IMR-90 (cell line): ENCODE data around the gene PLCB4. TPM values are rescaled to one million over a fixed set of nuclear protein-coding genes. Genes with fewer than 3 reads are reported as not detected.

Source experiments
- ATAC-seq: fragments of 200-7000 bp; cut with Tn5 transposase; 2 replicates; pipeline ENCODE4 v1.9.1; 2020; ENCODE audit warnings: low read depth, mild to moderate bottlenecking, moderate library complexity
- BruUV-seq: library from RNA; stranded (reverse); fragments of 400-500 nt; replicated peaks from 2 replicates; lab custom pipeline; 2021; lab: Mats Ljungman, UMichigan
- CTCF ChIA-PET: fragments of 300-600 bp; formaldehyde crosslinking; extraction: SDS; loops from one replicate; lab custom pipeline; 2021; ENCODE audit warnings: antibody characterized with exemption; lab: Yijun Ruan, JAX
- POLR2A ChIA-PET: fragments of 300-600 bp; sonication (Branson Sonifier 250); formaldehyde crosslinking; loops from one replicate; lab custom pipeline; 2022; ENCODE audit warnings: antibody characterized with exemption; ENCODE audit not compliant: unreplicated experiment; lab: Charles Lee
- DNase-seq: peaks from one replicate; pipeline ENCODE4 v3.0.0; 2013
- H2AFZ ChIP-seq: replicated peaks from 2 replicates; pipeline ENCODE3; 2013; ENCODE audit warnings: low read length, mild to moderate bottlenecking; ENCODE audit not compliant: poor library complexity
- H2AK5ac ChIP-seq: 2 replicates; pipeline ENCODE4 v1.6.1; 2013; ENCODE audit warnings: low read depth, low read length, inconsistent platforms
- H2AK9ac ChIP-seq: replicated peaks from 2 replicates; pipeline ENCODE3; 2013; ENCODE audit warnings: mild to moderate bottlenecking, low read depth, low read length, moderate library complexity; ENCODE audit not compliant: poor library complexity
- H2BK120ac ChIP-seq: 2 replicates; pipeline ENCODE4 v1.6.1; 2013; ENCODE audit warnings: low read depth, low read length, inconsistent platforms
- H2BK15ac ChIP-seq: 3 replicates; pipeline ENCODE4 v1.6.1; 2013; ENCODE audit warnings: low read depth, low read length, inconsistent platforms
- H2BK20ac ChIP-seq: 2 replicates; pipeline ENCODE4 v1.6.1; 2013; ENCODE audit warnings: low read depth, mild to moderate bottlenecking, inconsistent platforms, low read length, moderate library complexity
- H2BK5ac ChIP-seq: 2 replicates; pipeline ENCODE4 v1.6.1; 2013; ENCODE audit warnings: mild to moderate bottlenecking, low read depth, low read length, inconsistent platforms; ENCODE audit not compliant: poor library complexity, severe bottlenecking
- H3K14ac ChIP-seq: replicated peaks from 2 replicates; pipeline ENCODE4 v1.6.1; 2013; ENCODE audit warnings: low read depth, low read length, inconsistent platforms
- H3K18ac ChIP-seq: 2 replicates; pipeline ENCODE4 v1.6.1; 2013; ENCODE audit warnings: low read depth, low read length, control low read depth
- H3K23ac ChIP-seq: 2 replicates; pipeline ENCODE4 v1.6.1; 2013; ENCODE audit warnings: low read depth, low read length, inconsistent platforms
- H3K27ac ChIP-seq: 2 replicates; pipeline ENCODE4 v1.5.1; 2013; ENCODE audit warnings: mild to moderate bottlenecking, control low read depth, low read length; ENCODE audit not compliant: insufficient read depth
- H3K27me3 ChIP-seq: 2 replicates; pipeline ENCODE4 v1.6.1; 2013; ENCODE audit warnings: low read length; ENCODE audit not compliant: control insufficient read depth, insufficient read depth
- H3K36me3 ChIP-seq: 2 replicates; pipeline ENCODE4 v1.6.1; 2013; ENCODE audit warnings: low read length, mixed read lengths; ENCODE audit not compliant: control insufficient read depth, insufficient read depth
- H3K4ac ChIP-seq: 2 replicates; pipeline ENCODE4 v1.6.1; 2013; ENCODE audit warnings: low read depth, low read length, inconsistent platforms
- H3K4me1 ChIP-seq: 2 replicates; pipeline ENCODE4 v1.6.1; 2013; ENCODE audit warnings: low read length, mixed read lengths; ENCODE audit not compliant: control insufficient read depth, insufficient read depth
- H3K4me2 ChIP-seq: 2 replicates; pipeline ENCODE4 v1.6.1; 2013; ENCODE audit warnings: low read depth, mild to moderate bottlenecking, control low read depth, low read length, moderate library complexity
- H3K4me3 ChIP-seq: 2 replicates; pipeline ENCODE4 v1.5.1; 2013; ENCODE audit warnings: low read depth, mild to moderate bottlenecking, control low read depth, low read length, moderate library complexity; ENCODE audit not compliant: insufficient read depth
- H3K56ac ChIP-seq: 2 replicates; pipeline ENCODE4 v1.6.1; 2013; ENCODE audit warnings: low read length, inconsistent platforms; ENCODE audit not compliant: insufficient read depth; ENCODE audit errors: extremely low read depth
- H3K79me1 ChIP-seq, 2 experiments: 2 replicates each; pipeline ENCODE4 v1.6.1; 2013; ENCODE audit warnings: low read length in 2 of 2, inconsistent platforms in 1 of 2, low read depth in 1 of 2
- H3K9ac ChIP-seq: 2 replicates; pipeline ENCODE4 v1.6.1; 2013; ENCODE audit warnings: low read depth, low read length, control low read depth
- H3K9me1 ChIP-seq: 2 replicates; pipeline ENCODE4 v1.6.1; 2013; ENCODE audit warnings: low read length, inconsistent platforms; ENCODE audit not compliant: insufficient read depth
- H3K9me3 ChIP-seq: 2 replicates; pipeline ENCODE4 v1.6.1; 2013; ENCODE audit warnings: low read length; ENCODE audit not compliant: control insufficient read depth, insufficient read depth
- H4K20me1 ChIP-seq: 2 replicates; pipeline ENCODE4 v1.6.1; 2013; ENCODE audit warnings: low read length, inconsistent platforms; ENCODE audit not compliant: insufficient read depth
- H4K5ac ChIP-seq: 2 replicates; pipeline ENCODE4 v1.6.1; 2013; ENCODE audit warnings: mild to moderate bottlenecking, low read depth, low read length, control low read depth
- H4K8ac ChIP-seq, 2 experiments: 2 replicates each; pipeline ENCODE4 v1.6.1; 2013; ENCODE audit warnings: low read depth in 2 of 2, low read length in 2 of 2, control low read depth in 1 of 2, inconsistent platforms in 1 of 2
- H4K91ac ChIP-seq: 2 replicates; pipeline ENCODE4 v1.6.1; 2013; ENCODE audit warnings: low read depth, low read length, inconsistent platforms; ENCODE audit not compliant: insufficient read depth
- BHLHE40 ChIP-seq: fragments of 150-350 bp; IDR thresholded peaks from 2 replicates; pipeline ENCODE4 v1.6.1; 2016; ENCODE audit warnings: mild to moderate bottlenecking, low read depth, low read length
- CEBPB ChIP-seq: IDR thresholded peaks from 2 replicates; pipeline ENCODE4 v1.6.1; 2012; ENCODE audit warnings: low read depth, low read length, improper control_type of control experiment
- CHD1 ChIP-seq: IDR thresholded peaks from 2 replicates; pipeline ENCODE4 v1.6.1; 2012; ENCODE audit warnings: low read depth, low read length, improper control_type of control experiment
- FOS ChIP-seq: fragments of 150-350 bp; IDR thresholded peaks from 2 replicates; pipeline ENCODE4 v1.6.1; 2016; ENCODE audit warnings: low read depth, low read length
- MAFK ChIP-seq: IDR thresholded peaks from 2 replicates; pipeline ENCODE4 v1.6.1; 2012; ENCODE audit warnings: low read depth, low read length, improper control_type of control experiment
- MAZ ChIP-seq: IDR thresholded peaks from 2 replicates; pipeline ENCODE4 v1.6.1; 2012; ENCODE audit warnings: low read depth, mild to moderate bottlenecking, low read length, improper control_type of control experiment, moderate library complexity, borderline replicate concordance
- MXI1 ChIP-seq: IDR thresholded peaks from 2 replicates; pipeline ENCODE4 v1.6.1; 2012; ENCODE audit warnings: low read depth, mild to moderate bottlenecking, low read length, moderate library complexity, borderline replicate concordance
- NFE2L2 ChIP-seq: fragments of 150-350 bp; IDR thresholded peaks from 2 replicates; pipeline ENCODE4 v1.6.1; 2016; ENCODE audit warnings: low read depth, mild to moderate bottlenecking, low read length
- POLR2A ChIP-seq: IDR thresholded peaks from 2 replicates; pipeline ENCODE4 v1.6.1; 2012; ENCODE audit warnings: mild to moderate bottlenecking, low read depth, low read length
- RAD21 ChIP-seq: IDR thresholded peaks from 2 replicates; pipeline ENCODE4 v1.6.1; 2012; ENCODE audit warnings: low read length, improper control_type of control experiment
- RCOR1 ChIP-seq: IDR thresholded peaks from 2 replicates; pipeline ENCODE4 v1.6.1; 2012; ENCODE audit warnings: mild to moderate bottlenecking, low read length, improper control_type of control experiment; ENCODE audit not compliant: insufficient replicate concordance
- RFX5 ChIP-seq: IDR thresholded peaks from 2 replicates; pipeline ENCODE4 v1.8.0; 2012; ENCODE audit warnings: low read depth, mild to moderate bottlenecking, low read length, moderate library complexity
- SMC3 ChIP-seq: fragments of 150-350 bp; IDR thresholded peaks from 2 replicates; pipeline ENCODE4 v1.6.1; 2016; ENCODE audit warnings: low read depth, mild to moderate bottlenecking, antibody characterized with exemption, low read length, moderate library complexity
- WGBS, 2 experiments: methylation state at CpG; one replicate each; pipeline versions ENCODE4 v1.1.5 to v1.1.7; 2013; ENCODE audit warnings: missing lambda C conversion rate in 2 of 2; ENCODE audit not compliant: insufficient read length in 1 of 2; ENCODE audit errors: extremely low coverage in 2 of 2; 5-methylcytosine and 5-hydroxymethylcytosine counted together
- dilution Hi-C: fragments of 300-500 bp; cut with HindIII; formaldehyde crosslinking; loops from one replicate; pipeline ENCODE4 v1.14.3; 2018; ENCODE audit warnings: low sequenced_read_pairs; ENCODE audit not compliant: unreplicated experiment
- in situ Hi-C: fragments of 300-500 bp; cut with MboI; formaldehyde crosslinking; loops from 3 replicates; pipeline ENCODE4 v1.14.3; 2019; ENCODE audit warnings: low sequenced_read_pairs, inconsistent platforms, mixed read lengths
- intact Hi-C: fragments of 100-400 bp; cut with micrococcal nuclease; formaldehyde crosslinking; loops from 2 replicates; pipeline ENCODE4 v1.10.0; 2022
- polyA plus RNA-seq, 3 experiments: library from polyadenylated mRNA; depleted of rRNA; stranded (reverse); fragments of >200 nt; gene quantifications; 2 replicates each; pipeline ENCODE4 v1.2.3, GENCODE V29; 2012; ENCODE audit warnings: low replicate concordance in 1 of 3
- total RNA-seq: library from RNA; depleted of rRNA; stranded (reverse); fragments of >200 nt; gene quantifications from 2 replicates; pipeline ENCODE4 v1.2.3, GENCODE V29; 2012
- TF ChIP-seq, protein P1 (sequence below): fragments of 150-350 bp; IDR thresholded peaks from 2 replicates; pipeline ENCODE4 v1.6.1; 2016; ENCODE audit warnings: low read depth, mild to moderate bottlenecking, low read length, moderate library complexity, borderline replicate concordance
- TF ChIP-seq, protein P2 (sequence below): fragments of 150-350 bp; IDR thresholded peaks from 2 replicates; pipeline ENCODE4 v1.6.1; 2017; ENCODE audit warnings: mild to moderate bottlenecking, antibody characterized with exemption, low read length, low read depth
- TF ChIP-seq, protein P3 (sequence below): conservative IDR thresholded peaks from 2 replicates; pipeline ENCODE4 v1.5.1; 2012; ENCODE audit warnings: mild to moderate bottlenecking, low read depth, low read length, improper control_type of control experiment

PLCB4 gene
- total and polyA plus RNA-seq, 2 of the 4 experiments (the other 2 are of a cell fraction): 12.5 to 24.0 TPM

DNA sequence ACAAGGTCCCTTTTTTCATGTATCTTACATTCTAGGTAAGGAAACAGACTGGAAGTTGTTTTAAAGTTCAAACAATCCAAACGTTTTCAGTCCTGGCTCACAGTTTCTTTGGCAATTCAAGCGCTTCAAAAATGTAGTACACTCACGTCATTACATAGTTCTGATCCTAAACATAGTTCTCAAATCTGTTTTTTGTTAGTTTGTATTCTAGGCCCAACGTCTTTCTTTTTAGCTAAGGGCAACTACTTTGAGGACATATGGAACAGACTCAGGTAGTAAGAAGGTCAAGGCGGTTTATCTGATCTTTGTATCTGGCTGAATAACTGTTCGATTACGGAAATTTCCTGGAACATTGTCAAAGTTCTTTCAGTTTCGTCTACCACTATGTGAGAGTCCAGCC is 36.9 kb upstream of the PLCB4 start:
- Histone ChIP-seq H2BK120ac (peak overlapping the region; percentile 90), H3K14ac (peak overlapping the region; percentile 75), H3K9ac (no peak overlapping the region), H2BK5ac (peak overlapping the region; percentile 94), H2AK5ac (peak overlapping the region; percentile 67), H3K23ac (peak overlapping the region; percentile 72; the same call in 1 of the 2 replicates), H3K4me3 (no peak overlapping the region), H3K18ac (peak overlapping the region; percentile 82), H3K9me1 (0 out of 2 replicates have a peak, but pooled peaks cover 3% of the 10 kb centered on the region), H3K4ac (peak overlapping the region; percentile 87), H3K79me1 (no peaks in the 10 kb centered on the region), H2AFZ (no peak overlapping the region), H4K20me1 (no peaks in the 10 kb centered on the region), H3K9me3 (no peaks in the 10 kb centered on the region; the same call in 1 of the 2 replicates), H2BK20ac (peak overlapping the region; percentile 90), H4K8ac (peak overlapping the region; percentile 49 to 72), H3K36me3 (no peaks in the 10 kb centered on the region), H4K5ac (peak overlapping the region; percentile 98), H3K4me1 (peaks cover 15% of the 10 kb centered on the region), H3K27ac (peak overlapping the region; percentile 86; the same call in 1 of the 2 replicates), H3K4me2 (peak overlapping the region; percentile 19; the same call in 1 of the 2 replicates), H3K27me3 (no peaks in the 10 kb centered on the region), H3K56ac (peak overlapping the region; percentile 51; the same call in 1 of the 2 replicates), H2AK9ac (no peak overlapping the region), H2BK15ac (peak overlapping the region; percentile 89), H4K91ac (peak overlapping the region; percentile 85)
- intact Hi-C loops (no loop called here), in situ Hi-C loops (no loop called here), dilution Hi-C loops (no loop called here)
- no CpG with 5 or more reads among the region's 8 CpGs for WGBS, 2 experiments
- CTCF ChIA-PET: interaction anchor here (0.6 kb wide), 1 partner anchor 547 kb away, joined by 5 read pairs; no protein-coding TSS in a partner anchor
- POLR2A ChIA-PET: no interaction called here
- DNase-seq (peak; percentile 69), ATAC-seq (peak; percentile 19; the same call in 1 of the 2 replicates)
- TF ChIP-seq RFX5: no peak
- TF ChIP-seq, protein P1, sequence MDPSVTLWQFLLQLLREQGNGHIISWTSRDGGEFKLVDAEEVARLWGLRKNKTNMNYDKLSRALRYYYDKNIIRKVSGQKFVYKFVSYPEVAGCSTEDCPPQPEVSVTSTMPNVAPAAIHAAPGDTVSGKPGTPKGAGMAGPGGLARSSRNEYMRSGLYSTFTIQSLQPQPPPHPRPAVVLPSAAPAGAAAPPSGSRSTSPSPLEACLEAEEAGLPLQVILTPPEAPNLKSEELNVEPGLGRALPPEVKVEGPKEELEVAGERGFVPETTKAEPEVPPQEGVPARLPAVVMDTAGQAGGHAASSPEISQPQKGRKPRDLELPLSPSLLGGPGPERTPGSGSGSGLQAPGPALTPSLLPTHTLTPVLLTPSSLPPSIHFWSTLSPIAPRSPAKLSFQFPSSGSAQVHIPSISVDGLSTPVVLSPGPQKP: no peak
- no peak for TF ChIP-seq FOS
- no peak for TF ChIP-seq POLR2A
- TF ChIP-seq NFE2L2: no peak
- no peak for TF ChIP-seq MAFK
- TF ChIP-seq CEBPB: no peak
- TF ChIP-seq, protein P2, sequence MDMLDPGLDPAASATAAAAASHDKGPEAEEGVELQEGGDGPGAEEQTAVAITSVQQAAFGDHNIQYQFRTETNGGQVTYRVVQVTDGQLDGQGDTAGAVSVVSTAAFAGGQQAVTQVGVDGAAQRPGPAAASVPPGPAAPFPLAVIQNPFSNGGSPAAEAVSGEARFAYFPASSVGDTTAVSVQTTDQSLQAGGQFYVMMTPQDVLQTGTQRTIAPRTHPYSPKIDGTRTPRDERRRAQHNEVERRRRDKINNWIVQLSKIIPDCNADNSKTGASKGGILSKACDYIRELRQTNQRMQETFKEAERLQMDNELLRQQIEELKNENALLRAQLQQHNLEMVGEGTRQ: no peak
- no peak for TF ChIP-seq CHD1
- no peak for TF ChIP-seq BHLHE40
- TF ChIP-seq SMC3: no peak
- TF ChIP-seq MXI1: no peak
- no peak for TF ChIP-seq MAZ
- no peak for TF ChIP-seq RCOR1
- TF ChIP-seq RAD21: no peak
- TF ChIP-seq, protein P3, sequence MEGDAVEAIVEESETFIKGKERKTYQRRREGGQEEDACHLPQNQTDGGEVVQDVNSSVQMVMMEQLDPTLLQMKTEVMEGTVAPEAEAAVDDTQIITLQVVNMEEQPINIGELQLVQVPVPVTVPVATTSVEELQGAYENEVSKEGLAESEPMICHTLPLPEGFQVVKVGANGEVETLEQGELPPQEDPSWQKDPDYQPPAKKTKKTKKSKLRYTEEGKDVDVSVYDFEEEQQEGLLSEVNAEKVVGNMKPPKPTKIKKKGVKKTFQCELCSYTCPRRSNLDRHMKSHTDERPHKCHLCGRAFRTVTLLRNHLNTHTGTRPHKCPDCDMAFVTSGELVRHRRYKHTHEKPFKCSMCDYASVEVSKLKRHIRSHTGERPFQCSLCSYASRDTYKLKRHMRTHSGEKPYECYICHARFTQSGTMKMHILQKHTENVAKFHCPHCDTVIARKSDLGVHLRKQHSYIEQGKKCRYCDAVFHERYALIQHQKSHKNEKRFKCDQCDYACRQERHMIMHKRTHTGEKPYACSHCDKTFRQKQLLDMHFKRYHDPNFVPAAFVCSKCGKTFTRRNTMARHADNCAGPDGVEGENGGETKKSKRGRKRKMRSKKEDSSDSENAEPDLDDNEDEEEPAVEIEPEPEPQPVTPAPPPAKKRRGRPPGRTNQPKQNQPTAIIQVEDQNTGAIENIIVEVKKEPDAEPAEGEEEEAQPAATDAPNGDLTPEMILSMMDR: no peak
- no TSS peak for BruUV-seq
